HepG2 (cell line): ENCODE results near the gene ABCC3. TPM values are rescaled to one million over a fixed set of nuclear protein-coding genes. Genes with fewer than 3 reads are reported as not detected.

Experiments
- ATF7 ChIP-seq, 2 experiments: fragments of 450-650 bp in 1 of 2; sonication (generic) in 1 of 2; formaldehyde crosslinking in 1 of 2; IDR thresholded peaks; 2 replicates each; pipeline versions ENCODE4 v1.4.0 to v1.6.1; 2016 to 2020; ENCODE audit warnings: antibody characterized with exemption in 1 of 2, mild to moderate bottlenecking in 1 of 2, missing genetic modification reagents in 1 of 2
- CCAR2 ChIP-seq: fragments of 200-400 bp; formaldehyde crosslinking; optimal IDR thresholded peaks from 2 replicates; pipeline ENCODE3; 2018; ENCODE audit warnings: low read depth, mild to moderate bottlenecking, low read length, moderate library complexity
- HNRNPK ChIP-seq: fragments of 200-400 bp; formaldehyde crosslinking; IDR thresholded peaks from 2 replicates; pipeline ENCODE4 v1.6.1; 2018; ENCODE audit warnings: low read length, low read depth, moderate library complexity, mild to moderate bottlenecking; ENCODE audit not compliant: poor library complexity, severe bottlenecking
- ZNF547 ChIP-seq: sonication (generic); formaldehyde crosslinking; IDR thresholded peaks from 2 replicates; pipeline ENCODE4 v1.5.1; 2020; ENCODE audit warnings: mild to moderate bottlenecking, missing genetic modification reagents
- polyA plus RNA-seq, 8 experiments: library from polyadenylated mRNA; depleted of rRNA in 3 of 8; stranded (reverse) in 7 of 8; unstranded in 1 of 8; fragments of >200 nt; fragmentation: Illumina TruSeq in 4 of 8; extraction: Trizol in 4 of 8; gene quantifications; 2 replicates each; pipeline versions ENCODE4 v1.2.1 to v1.2.3, GENCODE V29; 2011 to 2016; ENCODE audit warnings: low read depth in 4 of 8, missing spikeins in 1 of 8, mixed read lengths in 1 of 8; ENCODE audit not compliant: insufficient read depth in 1 of 8
- total RNA-seq, 5 experiments: library from RNA; depleted of rRNA; stranded (reverse); fragments of >200 nt; fragmentation: Illumina TruSeq; extraction: Trizol; gene quantifications; 2 replicates each; pipeline ENCODE4 v1.2.3, GENCODE V29; 2016; ENCODE audit warnings: low read depth in 1 of 5
- TF ChIP-seq, protein P1 (sequence below), 2 experiments: IDR thresholded peaks; 2 replicates each; pipeline ENCODE4 v1.6.1; 2011 to 2012; ENCODE audit warnings: low read length in 2 of 2, borderline replicate concordance in 1 of 2, low read depth in 1 of 2, mild to moderate bottlenecking in 1 of 2, moderate library complexity in 1 of 2
- TF ChIP-seq, protein P2 (sequence below): sonication (generic); formaldehyde crosslinking; IDR thresholded peaks from 2 replicates; pipeline ENCODE4 v1.5.0; 2020; ENCODE audit warnings: mild to moderate bottlenecking, low read depth, missing genetic modification reagents, borderline replicate concordance
- TF ChIP-seq, protein P3 (sequence below): sonication (generic); formaldehyde crosslinking; IDR thresholded peaks from 2 replicates; pipeline ENCODE4 v1.5.0; 2020; ENCODE audit warnings: mild to moderate bottlenecking, missing genetic modification reagents, borderline replicate concordance
- TF ChIP-seq, protein P4 (sequence below): sonication (generic); formaldehyde crosslinking; IDR thresholded peaks from 2 replicates; pipeline ENCODE4 v1.4.0; 2020; ENCODE audit warnings: mild to moderate bottlenecking, missing genetic modification reagents

ABCC3 gene
- total and polyA plus RNA-seq, 2 of the 13 experiments (the other 11 are each of a cell fraction or from before 2014, with no cell fraction given): 25.2 to 50.7 TPM

DNA sequence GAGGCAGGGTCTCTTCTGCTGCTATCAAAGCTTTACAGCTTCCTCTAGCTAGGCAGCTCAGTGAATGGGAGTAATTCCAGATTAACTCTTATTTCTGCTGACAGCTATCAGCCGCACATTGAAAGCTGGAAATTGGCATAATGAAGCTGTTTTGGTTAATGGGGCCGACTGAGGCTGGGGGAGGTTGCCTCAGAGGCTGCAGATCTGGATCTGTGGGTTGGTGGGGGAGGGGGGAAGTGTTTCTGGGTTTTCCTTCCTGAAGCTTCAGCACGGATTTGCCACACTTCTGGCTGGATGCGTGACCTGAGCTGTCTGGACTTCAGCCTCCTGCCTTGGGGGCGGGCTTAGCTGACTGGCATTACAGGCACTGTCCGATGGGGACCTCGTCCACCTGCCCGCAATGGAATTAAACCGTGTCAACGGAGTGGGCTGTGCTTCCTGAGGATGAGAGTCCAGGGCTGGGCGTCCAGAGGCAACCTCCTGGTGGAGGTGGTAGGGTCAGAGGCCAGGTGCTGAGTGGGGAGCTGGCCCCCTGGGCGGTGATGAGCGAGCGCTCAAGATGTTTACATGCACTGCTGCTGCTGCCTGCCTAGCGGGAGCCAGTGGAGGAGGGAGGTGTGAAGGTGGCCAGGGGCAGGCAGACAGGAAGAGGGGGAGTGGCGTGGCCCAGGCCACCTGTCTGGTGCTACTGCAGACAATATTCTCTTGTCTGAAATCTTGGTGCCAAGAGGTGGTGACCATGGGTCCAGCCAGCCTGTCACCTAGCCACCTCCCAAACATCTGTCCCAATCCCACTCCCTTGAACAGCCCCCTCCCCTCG lies 6.7 kb upstream of the ABCC3 start (continued):
- no peak for TF ChIP-seq CCAR2
- TF ChIP-seq ATF7 (IDR thresholded peaks at IDR 0.05): no peak
- TF ChIP-seq ATF7 (CRISPR knock-in tag; IDR thresholded peaks at IDR 0.05): peak; percentile 30; the same call in 1 of the 2 replicates
- TF ChIP-seq ZNF547: peak; percentile 46; the same call in 1 of the 2 replicates
- TF ChIP-seq, protein P1, sequence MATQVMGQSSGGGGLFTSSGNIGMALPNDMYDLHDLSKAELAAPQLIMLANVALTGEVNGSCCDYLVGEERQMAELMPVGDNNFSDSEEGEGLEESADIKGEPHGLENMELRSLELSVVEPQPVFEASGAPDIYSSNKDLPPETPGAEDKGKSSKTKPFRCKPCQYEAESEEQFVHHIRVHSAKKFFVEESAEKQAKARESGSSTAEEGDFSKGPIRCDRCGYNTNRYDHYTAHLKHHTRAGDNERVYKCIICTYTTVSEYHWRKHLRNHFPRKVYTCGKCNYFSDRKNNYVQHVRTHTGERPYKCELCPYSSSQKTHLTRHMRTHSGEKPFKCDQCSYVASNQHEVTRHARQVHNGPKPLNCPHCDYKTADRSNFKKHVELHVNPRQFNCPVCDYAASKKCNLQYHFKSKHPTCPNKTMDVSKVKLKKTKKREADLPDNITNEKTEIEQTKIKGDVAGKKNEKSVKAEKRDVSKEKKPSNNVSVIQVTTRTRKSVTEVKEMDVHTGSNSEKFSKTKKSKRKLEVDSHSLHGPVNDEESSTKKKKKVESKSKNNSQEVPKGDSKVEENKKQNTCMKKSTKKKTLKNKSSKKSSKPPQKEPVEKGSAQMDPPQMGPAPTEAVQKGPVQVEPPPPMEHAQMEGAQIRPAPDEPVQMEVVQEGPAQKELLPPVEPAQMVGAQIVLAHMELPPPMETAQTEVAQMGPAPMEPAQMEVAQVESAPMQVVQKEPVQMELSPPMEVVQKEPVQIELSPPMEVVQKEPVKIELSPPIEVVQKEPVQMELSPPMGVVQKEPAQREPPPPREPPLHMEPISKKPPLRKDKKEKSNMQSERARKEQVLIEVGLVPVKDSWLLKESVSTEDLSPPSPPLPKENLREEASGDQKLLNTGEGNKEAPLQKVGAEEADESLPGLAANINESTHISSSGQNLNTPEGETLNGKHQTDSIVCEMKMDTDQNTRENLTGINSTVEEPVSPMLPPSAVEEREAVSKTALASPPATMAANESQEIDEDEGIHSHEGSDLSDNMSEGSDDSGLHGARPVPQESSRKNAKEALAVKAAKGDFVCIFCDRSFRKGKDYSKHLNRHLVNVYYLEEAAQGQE (IDR thresholded peaks at IDR 0.05; ENCODE audit: borderline replicate concordance in 1 of 2, low read depth in 1 of 2, low read length in 2 of 2): no peak
- TF ChIP-seq, protein P2, sequence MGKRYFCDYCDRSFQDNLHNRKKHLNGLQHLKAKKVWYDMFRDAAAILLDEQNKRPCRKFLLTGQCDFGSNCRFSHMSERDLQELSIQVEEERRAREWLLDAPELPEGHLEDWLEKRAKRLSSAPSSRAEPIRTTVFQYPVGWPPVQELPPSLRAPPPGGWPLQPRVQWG: no peak
- TF ChIP-seq, protein P3, sequence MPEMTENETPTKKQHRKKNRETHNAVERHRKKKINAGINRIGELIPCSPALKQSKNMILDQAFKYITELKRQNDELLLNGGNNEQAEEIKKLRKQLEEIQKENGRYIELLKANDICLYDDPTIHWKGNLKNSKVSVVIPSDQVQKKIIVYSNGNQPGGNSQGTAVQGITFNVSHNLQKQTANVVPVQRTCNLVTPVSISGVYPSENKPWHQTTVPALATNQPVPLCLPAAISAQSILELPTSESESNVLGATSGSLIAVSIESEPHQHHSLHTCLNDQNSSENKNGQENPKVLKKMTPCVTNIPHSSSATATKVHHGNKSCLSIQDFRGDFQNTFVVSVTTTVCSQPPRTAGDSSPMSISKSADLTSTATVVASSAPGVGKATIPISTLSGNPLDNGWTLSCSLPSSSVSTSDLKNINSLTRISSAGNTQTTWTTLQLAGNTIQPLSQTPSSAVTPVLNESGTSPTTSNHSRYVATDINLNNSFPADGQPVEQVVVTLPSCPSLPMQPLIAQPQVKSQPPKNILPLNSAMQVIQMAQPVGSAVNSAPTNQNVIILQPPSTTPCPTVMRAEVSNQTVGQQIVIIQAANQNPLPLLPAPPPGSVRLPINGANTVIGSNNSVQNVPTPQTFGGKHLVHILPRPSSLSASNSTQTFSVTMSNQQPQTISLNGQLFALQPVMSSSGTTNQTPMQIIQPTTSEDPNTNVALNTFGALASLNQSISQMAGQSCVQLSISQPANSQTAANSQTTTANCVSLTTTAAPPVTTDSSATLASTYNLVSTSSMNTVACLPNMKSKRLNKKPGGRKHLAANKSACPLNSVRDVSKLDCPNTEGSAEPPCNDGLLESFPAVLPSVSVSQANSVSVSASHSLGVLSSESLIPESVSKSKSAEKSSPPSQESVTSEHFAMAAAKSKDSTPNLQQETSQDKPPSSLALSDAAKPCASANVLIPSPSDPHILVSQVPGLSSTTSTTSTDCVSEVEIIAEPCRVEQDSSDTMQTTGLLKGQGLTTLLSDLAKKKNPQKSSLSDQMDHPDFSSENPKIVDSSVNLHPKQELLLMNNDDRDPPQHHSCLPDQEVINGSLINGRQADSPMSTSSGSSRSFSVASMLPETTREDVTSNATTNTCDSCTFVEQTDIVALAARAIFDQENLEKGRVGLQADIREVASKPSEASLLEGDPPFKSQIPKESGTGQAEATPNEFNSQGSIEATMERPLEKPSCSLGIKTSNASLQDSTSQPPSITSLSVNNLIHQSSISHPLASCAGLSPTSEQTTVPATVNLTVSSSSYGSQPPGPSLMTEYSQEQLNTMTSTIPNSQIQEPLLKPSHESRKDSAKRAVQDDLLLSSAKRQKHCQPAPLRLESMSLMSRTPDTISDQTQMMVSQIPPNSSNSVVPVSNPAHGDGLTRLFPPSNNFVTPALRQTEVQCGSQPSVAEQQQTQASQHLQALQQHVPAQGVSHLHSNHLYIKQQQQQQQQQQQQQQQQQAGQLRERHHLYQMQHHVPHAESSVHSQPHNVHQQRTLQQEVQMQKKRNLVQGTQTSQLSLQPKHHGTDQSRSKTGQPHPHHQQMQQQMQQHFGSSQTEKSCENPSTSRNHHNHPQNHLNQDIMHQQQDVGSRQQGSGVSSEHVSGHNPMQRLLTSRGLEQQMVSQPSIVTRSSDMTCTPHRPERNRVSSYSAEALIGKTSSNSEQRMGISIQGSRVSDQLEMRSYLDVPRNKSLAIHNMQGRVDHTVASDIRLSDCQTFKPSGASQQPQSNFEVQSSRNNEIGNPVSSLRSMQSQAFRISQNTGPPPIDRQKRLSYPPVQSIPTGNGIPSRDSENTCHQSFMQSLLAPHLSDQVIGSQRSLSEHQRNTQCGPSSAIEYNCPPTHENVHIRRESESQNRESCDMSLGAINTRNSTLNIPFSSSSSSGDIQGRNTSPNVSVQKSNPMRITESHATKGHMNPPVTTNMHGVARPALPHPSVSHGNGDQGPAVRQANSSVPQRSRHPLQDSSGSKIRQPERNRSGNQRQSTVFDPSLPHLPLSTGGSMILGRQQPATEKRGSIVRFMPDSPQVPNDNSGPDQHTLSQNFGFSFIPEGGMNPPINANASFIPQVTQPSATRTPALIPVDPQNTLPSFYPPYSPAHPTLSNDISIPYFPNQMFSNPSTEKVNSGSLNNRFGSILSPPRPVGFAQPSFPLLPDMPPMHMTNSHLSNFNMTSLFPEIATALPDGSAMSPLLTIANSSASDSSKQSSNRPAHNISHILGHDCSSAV (CRISPR knock-in tag): no peak
- TF ChIP-seq, protein P4, sequence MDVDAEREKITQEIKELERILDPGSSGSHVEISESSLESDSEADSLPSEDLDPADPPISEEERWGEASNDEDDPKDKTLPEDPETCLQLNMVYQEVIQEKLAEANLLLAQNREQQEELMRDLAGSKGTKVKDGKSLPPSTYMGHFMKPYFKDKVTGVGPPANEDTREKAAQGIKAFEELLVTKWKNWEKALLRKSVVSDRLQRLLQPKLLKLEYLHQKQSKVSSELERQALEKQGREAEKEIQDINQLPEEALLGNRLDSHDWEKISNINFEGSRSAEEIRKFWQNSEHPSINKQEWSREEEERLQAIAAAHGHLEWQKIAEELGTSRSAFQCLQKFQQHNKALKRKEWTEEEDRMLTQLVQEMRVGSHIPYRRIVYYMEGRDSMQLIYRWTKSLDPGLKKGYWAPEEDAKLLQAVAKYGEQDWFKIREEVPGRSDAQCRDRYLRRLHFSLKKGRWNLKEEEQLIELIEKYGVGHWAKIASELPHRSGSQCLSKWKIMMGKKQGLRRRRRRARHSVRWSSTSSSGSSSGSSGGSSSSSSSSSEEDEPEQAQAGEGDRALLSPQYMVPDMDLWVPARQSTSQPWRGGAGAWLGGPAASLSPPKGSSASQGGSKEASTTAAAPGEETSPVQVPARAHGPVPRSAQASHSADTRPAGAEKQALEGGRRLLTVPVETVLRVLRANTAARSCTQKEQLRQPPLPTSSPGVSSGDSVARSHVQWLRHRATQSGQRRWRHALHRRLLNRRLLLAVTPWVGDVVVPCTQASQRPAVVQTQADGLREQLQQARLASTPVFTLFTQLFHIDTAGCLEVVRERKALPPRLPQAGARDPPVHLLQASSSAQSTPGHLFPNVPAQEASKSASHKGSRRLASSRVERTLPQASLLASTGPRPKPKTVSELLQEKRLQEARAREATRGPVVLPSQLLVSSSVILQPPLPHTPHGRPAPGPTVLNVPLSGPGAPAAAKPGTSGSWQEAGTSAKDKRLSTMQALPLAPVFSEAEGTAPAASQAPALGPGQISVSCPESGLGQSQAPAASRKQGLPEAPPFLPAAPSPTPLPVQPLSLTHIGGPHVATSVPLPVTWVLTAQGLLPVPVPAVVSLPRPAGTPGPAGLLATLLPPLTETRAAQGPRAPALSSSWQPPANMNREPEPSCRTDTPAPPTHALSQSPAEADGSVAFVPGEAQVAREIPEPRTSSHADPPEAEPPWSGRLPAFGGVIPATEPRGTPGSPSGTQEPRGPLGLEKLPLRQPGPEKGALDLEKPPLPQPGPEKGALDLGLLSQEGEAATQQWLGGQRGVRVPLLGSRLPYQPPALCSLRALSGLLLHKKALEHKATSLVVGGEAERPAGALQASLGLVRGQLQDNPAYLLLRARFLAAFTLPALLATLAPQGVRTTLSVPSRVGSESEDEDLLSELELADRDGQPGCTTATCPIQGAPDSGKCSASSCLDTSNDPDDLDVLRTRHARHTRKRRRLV (CRISPR knock-in tag): no peak
- TF ChIP-seq HNRNPK: no peak
